C4-2B (cell line): Measurements from ENCODE around the gene IGSF6.

Experiments used
- H3K27ac ChIP-seq: fragments of 450-650 bp; 2 replicates; pipeline ENCODE4 v1.5.1; 2017
- CTCF ChIP-seq: fragments of 450-650 bp; conservative IDR thresholded peaks from 2 replicates; pipeline ENCODE4 v1.5.1; 2017; ENCODE audit warnings: mild to moderate bottlenecking
- ZFX ChIP-seq: fragments of 450-650 bp; IDR thresholded peaks from 2 replicates; pipeline ENCODE4 v1.6.1; 2017

Gene IGSF6

GRCh38 chr16:21619765-21620425 is 32.5 kb downstream of the IGSF6 start:
- H3K27ac ChIP-seq: no peak overlapping the region
- TF ChIP-seq ZFX (no peak), CTCF (no peak)

- no peak overlapping the region for H3K27ac ChIP-seq
- TF ChIP-seq CTCF (no peak), ZFX (no peak)
Measured at GRCh38 chr16:21618281-21618680, 34.1 kb downstream of the IGSF6 start.

GRCh38 chr16:21617607-21618006 is 34.8 kb downstream of the IGSF6 start:
- H3K27ac ChIP-seq: no peak overlapping the region
- no peak for TF ChIP-seq CTCF
- TF ChIP-seq ZFX: no peak

DNA sequence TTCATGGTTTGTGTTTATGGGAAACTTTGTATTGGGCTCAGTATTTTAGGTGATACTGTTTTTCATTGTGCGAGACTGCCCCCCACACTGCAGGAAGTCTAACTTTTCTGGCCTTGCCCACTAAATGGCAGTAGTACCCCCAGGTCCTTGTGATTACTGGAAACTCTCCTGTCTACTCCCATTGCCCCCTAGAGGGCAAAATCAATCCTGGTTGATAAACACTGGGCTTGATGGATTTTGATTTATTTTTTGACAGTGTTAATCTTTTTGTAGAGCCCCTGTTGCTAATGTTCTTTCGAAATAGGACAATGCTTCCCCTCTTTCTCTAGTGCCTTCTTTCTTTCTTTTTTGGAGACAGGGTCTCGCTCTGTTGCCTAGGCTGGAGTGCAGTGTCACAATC is 37.5 kb downstream of the IGSF6 start:
- TF ChIP-seq CTCF: peak; percentile 25
- no peak for TF ChIP-seq ZFX
- no peak overlapping the region for H3K27ac ChIP-seq

DNA sequence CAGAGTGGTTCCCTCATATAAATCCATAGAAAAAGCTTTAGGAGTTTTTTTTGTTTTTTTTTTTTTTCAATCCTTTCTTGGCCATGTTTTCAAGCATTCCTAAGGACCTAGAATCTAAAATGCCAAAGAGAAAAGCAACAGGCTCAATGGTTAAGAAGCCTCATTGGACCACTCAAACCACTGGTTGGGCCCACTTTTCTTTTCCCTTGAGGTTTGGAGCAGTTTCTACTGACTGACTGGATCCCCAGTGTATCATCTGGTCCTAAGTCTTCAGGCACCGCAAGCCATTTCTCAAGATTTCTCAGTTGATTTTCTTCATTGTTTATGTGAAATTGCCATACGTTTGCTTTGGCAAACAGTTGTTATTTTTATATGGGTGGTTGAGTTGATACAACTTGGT is 38.6 kb downstream of the IGSF6 start:
- no peak overlapping the region for H3K27ac ChIP-seq
- no peak for TF ChIP-seq CTCF
- no peak for TF ChIP-seq ZFX

DNA sequence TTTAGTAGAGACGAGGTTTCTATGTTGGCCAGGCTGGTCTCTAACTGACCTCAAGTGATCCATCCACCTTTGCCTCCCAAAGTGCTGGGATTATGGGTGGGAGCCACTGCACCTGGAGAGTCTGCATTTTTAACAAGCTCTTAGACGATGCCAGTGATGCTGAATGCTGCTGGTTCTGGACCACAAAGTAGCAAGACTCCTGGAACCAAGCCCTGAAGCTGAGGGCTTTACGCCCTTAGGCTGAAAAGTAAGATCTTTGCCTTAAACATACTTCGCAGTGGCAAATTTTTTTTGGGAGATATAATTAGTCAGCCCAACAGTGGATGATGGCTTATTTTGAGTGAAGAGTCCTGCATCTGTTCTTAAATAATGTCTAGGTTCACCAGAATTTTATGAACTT is 39.0 kb downstream of the IGSF6 start:
- no peak overlapping the region for H3K27ac ChIP-seq
- no peak for TF ChIP-seq ZFX

DNA sequence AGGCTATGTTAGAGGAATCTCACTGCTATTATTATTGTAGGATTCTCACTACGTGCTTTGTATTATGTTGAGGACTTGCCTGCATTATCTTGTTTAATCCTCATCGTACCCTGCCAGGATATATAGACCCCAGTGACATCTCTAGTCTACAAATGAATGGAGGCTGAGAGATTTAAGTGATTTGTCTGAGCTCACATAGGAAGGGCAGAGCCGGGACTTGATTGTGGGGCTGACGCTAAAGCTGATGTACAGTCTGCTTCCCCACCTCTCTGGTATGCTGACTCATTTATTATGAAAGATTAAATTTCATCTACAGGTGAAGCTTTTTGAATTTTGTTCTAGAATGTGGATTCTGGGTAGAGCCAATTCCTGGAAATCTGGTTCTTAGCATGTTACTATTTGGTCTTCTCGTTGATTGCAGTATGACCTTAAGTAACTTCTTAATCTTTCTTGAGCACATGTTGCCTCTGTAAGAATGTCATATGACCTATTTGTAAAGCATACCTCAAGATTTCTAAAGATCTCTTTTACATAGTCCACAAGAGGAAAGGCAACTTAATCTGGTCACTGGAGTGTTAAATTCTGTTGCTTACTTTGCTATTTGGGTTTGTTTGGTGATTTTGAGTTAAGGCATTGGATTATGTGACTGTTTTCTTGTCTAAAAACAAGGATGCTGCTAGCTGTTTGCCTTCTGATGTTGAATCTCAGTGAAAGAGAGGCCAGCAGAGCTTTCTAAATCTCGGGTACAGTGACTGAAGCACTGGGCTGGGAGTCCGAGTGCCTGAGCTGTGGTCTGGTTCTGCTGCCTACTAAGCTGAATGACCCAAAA is 40.6 kb downstream of the IGSF6 start:
- TF ChIP-seq CTCF: no peak
- no peak overlapping the region for H3K27ac ChIP-seq
